ENCODE data around the gene FGD2.

DNA sequence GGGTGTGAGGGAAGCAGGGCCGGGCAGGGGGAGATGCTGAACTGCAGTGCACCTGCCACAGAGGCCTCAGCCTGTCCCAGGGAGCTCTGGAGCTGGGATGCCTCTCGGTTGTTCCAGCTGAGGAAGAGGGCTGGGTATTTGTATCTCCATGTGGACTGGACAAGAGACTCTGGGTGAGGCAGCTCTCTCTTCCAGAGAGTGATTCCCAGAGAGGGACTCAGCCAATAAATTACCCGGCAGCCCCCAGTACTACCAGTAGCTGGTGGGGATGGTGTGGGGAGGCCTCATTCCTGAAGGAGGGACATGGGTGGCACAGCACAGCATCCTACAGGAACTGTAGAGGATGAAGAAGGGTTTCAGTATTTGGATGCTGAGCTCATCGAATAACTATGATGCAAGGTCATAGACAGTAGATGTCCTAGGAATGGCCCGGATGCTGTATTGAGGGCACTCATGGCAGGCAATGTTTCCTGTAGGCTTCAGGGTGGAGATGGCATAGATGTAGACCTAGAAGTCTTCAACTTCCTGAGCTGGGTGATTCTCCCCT, 1.4 kb downstream of the FGD2 start:
- TF ChIP-seq, protein P1, sequence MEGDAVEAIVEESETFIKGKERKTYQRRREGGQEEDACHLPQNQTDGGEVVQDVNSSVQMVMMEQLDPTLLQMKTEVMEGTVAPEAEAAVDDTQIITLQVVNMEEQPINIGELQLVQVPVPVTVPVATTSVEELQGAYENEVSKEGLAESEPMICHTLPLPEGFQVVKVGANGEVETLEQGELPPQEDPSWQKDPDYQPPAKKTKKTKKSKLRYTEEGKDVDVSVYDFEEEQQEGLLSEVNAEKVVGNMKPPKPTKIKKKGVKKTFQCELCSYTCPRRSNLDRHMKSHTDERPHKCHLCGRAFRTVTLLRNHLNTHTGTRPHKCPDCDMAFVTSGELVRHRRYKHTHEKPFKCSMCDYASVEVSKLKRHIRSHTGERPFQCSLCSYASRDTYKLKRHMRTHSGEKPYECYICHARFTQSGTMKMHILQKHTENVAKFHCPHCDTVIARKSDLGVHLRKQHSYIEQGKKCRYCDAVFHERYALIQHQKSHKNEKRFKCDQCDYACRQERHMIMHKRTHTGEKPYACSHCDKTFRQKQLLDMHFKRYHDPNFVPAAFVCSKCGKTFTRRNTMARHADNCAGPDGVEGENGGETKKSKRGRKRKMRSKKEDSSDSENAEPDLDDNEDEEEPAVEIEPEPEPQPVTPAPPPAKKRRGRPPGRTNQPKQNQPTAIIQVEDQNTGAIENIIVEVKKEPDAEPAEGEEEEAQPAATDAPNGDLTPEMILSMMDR (IDR thresholded peaks at IDR 0.05 in 2 of 3, conservative IDR thresholded peaks at IDR 0.05 in 1 of 3; ENCODE audit: control insufficient read depth in 2 of 3, extremely low read depth in 1 of 3, insufficient read depth in 1 of 3, low read depth in 3 of 3, low read length in 3 of 3) = no peak
- TF ChIP-seq, protein P2, sequence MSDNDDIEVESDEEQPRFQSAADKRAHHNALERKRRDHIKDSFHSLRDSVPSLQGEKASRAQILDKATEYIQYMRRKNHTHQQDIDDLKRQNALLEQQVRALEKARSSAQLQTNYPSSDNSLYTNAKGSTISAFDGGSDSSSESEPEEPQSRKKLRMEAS (IDR thresholded peaks at IDR 0.05; ENCODE audit: low read depth, low read length) = no peak
- TF ChIP-seq ESRRA (IDR thresholded peaks at IDR 0.05; ENCODE audit: low read length) = no peak
- no peak for TF ChIP-seq POLR2AphosphoS5 (IDR thresholded peaks at IDR 0.05; ENCODE audit: low read length)
- no peak for TF ChIP-seq EP300 (IDR thresholded peaks at IDR 0.05; ENCODE audit: borderline replicate concordance in 1 of 2, control insufficient read depth in 1 of 2, low read depth in 2 of 2, low read length in 2 of 2)
- TF ChIP-seq RB1 (IDR thresholded peaks at IDR 0.05; ENCODE audit: borderline replicate concordance) = no peak
- TF ChIP-seq SREBF1 (IDR thresholded peaks at IDR 0.05; ENCODE audit: low read length) = no peak
- no peak for TF ChIP-seq POLR2A (IDR thresholded peaks at IDR 0.05; ENCODE audit: low read depth, low read length)
- TF ChIP-seq, protein P3, sequence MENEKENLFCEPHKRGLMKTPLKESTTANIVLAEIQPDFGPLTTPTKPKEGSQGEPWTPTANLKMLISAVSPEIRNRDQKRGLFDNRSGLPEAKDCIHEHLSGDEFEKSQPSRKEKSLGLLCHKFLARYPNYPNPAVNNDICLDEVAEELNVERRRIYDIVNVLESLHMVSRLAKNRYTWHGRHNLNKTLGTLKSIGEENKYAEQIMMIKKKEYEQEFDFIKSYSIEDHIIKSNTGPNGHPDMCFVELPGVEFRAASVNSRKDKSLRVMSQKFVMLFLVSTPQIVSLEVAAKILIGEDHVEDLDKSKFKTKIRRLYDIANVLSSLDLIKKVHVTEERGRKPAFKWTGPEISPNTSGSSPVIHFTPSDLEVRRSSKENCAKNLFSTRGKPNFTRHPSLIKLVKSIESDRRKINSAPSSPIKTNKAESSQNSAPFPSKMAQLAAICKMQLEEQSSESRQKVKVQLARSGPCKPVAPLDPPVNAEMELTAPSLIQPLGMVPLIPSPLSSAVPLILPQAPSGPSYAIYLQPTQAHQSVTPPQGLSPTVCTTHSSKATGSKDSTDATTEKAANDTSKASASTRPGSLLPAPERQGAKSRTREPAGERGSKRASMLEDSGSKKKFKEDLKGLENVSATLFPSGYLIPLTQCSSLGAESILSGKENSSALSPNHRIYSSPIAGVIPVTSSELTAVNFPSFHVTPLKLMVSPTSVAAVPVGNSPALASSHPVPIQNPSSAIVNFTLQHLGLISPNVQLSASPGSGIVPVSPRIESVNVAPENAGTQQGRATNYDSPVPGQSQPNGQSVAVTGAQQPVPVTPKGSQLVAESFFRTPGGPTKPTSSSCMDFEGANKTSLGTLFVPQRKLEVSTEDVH (IDR thresholded peaks at IDR 0.05; ENCODE audit: low read depth, partially characterized antibody) = no peak
- no peak for TF ChIP-seq CBX3 (IDR thresholded peaks at IDR 0.05; ENCODE audit: borderline replicate concordance, low read depth)
- TF ChIP-seq, protein P4, sequence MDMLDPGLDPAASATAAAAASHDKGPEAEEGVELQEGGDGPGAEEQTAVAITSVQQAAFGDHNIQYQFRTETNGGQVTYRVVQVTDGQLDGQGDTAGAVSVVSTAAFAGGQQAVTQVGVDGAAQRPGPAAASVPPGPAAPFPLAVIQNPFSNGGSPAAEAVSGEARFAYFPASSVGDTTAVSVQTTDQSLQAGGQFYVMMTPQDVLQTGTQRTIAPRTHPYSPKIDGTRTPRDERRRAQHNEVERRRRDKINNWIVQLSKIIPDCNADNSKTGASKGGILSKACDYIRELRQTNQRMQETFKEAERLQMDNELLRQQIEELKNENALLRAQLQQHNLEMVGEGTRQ (IDR thresholded peaks at IDR 0.05; ENCODE audit: borderline replicate concordance, low read depth, low read length) = no peak
- TF ChIP-seq RELA (IDR thresholded peaks at IDR 0.05; ENCODE audit: borderline replicate concordance, partially characterized antibody) = no peak
- no peak for TF ChIP-seq TARDBP (IDR thresholded peaks at IDR 0.05; ENCODE audit: borderline replicate concordance)
- no peak for TF ChIP-seq CEBPB (IDR thresholded peaks at IDR 0.05; ENCODE audit: borderline replicate concordance in 1 of 2, low read depth in 2 of 2, low read length in 2 of 2)
